Neural cell (in vitro differentiated cells): ENCODE data around the gene APC. TPM values are rescaled to one million over a fixed set of nuclear protein-coding genes. Genes with fewer than 3 reads are reported as not detected.

Experiments used
- H2AFZ ChIP-seq: fragments of 200-600, 300-800 bp; sonication (generic), shearing (Covaris generic); 2 replicates; pipeline ENCODE4 v1.6.0; 2014; ENCODE audit warnings: low read depth, mild to moderate bottlenecking, antibody characterized with exemption, low read length, moderate library complexity
- H3F3A ChIP-seq: fragments of 200-600 bp; shearing (Covaris generic); 2 replicates; pipeline ENCODE4 v1.6.1; 2016; ENCODE audit warnings: mild to moderate bottlenecking, moderate library complexity, mixed read lengths, antibody characterized with exemption, low read length; ENCODE audit not compliant: insufficient read depth, poor library complexity, severe bottlenecking
- H3K27ac ChIP-seq: fragments of 200-600, 300-800 bp; sonication (generic), shearing (Covaris generic); 2 replicates; pipeline ENCODE4 v1.5.1; 2014; ENCODE audit warnings: mild to moderate bottlenecking, low read length, moderate library complexity
- H3K27me3 ChIP-seq: fragments of 300-800, 200-600 bp; sonication (generic), shearing (Covaris generic); 2 replicates; pipeline ENCODE4 v1.6.0; 2014; ENCODE audit warnings: mild to moderate bottlenecking, low read depth, low read length, moderate library complexity; ENCODE audit not compliant: insufficient read depth
- H3K36me3 ChIP-seq: fragments of 300-800, 200-600 bp; sonication (generic), shearing (Covaris generic); 2 replicates; pipeline ENCODE4 v1.5.1; 2014; ENCODE audit warnings: mild to moderate bottlenecking, antibody characterized with exemption, low read length, moderate library complexity; ENCODE audit not compliant: insufficient read depth
- H3K4me2 ChIP-seq: fragments of 300-800, 200-600 bp; sonication (generic), shearing (Covaris generic); 2 replicates; pipeline ENCODE4 v1.6.0; 2014; ENCODE audit warnings: mild to moderate bottlenecking, low read length
- H3K4me3 ChIP-seq: fragments of 300-800, 200-600 bp; sonication (generic), shearing (Covaris generic); 2 replicates; pipeline ENCODE4 v1.5.1; 2014; ENCODE audit warnings: mild to moderate bottlenecking, low read length, moderate library complexity
- H3K79me2 ChIP-seq: fragments of 200-600 bp; shearing (Covaris generic); replicated peaks from 2 replicates; pipeline ENCODE4 v1.6.0; 2014; ENCODE audit warnings: mild to moderate bottlenecking, low read length, moderate library complexity; ENCODE audit not compliant: insufficient read depth
- H3K9ac ChIP-seq: fragments of 300-800, 200-600 bp; sonication (generic), shearing (Covaris generic); 2 replicates; pipeline ENCODE4 v1.6.1; 2016; ENCODE audit warnings: mild to moderate bottlenecking, low read length, mixed read lengths
- H3K9me2 ChIP-seq: fragments of 200-600 bp; shearing (Covaris generic); 2 replicates; pipeline ENCODE4 v1.6.1; 2016; ENCODE audit warnings: mild to moderate bottlenecking, low read length, mixed read lengths; ENCODE audit not compliant: insufficient read depth
- H3K9me3 ChIP-seq: fragments of 200-600, 300-800 bp; sonication (generic), shearing (Covaris generic); 2 replicates; pipeline ENCODE4 v1.6.1; 2016; ENCODE audit warnings: mild to moderate bottlenecking, mixed run types, low read length, moderate library complexity, mixed read lengths
- H4K20me1 ChIP-seq: fragments of 200-600 bp; shearing (Covaris generic); 2 replicates; pipeline ENCODE4 v1.6.1; 2016; ENCODE audit warnings: mild to moderate bottlenecking, mixed run types; ENCODE audit not compliant: insufficient read depth
- EP300 ChIP-seq: fragments of 450-650 bp; conservative IDR thresholded peaks from 2 replicates; pipeline ENCODE4 v1.6.1; 2014; ENCODE audit warnings: antibody characterized with exemption, mild to moderate bottlenecking, moderate library complexity; ENCODE audit not compliant: poor library complexity, severe bottlenecking
- EZH2 ChIP-seq: fragments of 200-600, 300-800 bp; shearing (Covaris generic), sonication (generic); IDR thresholded peaks from 2 replicates; pipeline ENCODE4 v1.6.1; 2014; ENCODE audit warnings: antibody characterized with exemption, low read length, borderline replicate concordance, mild to moderate bottlenecking; ENCODE audit not compliant: insufficient read depth, poor library complexity, severe bottlenecking
- MXI1 ChIP-seq: fragments of 450-650 bp; conservative IDR thresholded peaks from 2 replicates; pipeline ENCODE4 v1.6.1; 2014; ENCODE audit warnings: antibody characterized with exemption, mild to moderate bottlenecking; ENCODE audit not compliant: poor library complexity, severe bottlenecking
- POLR2AphosphoS5 ChIP-seq: IDR thresholded peaks from 2 replicates; pipeline ENCODE4 v1.6.1; 2012
- RAD21 ChIP-seq: fragments of 450-650 bp; conservative IDR thresholded peaks from 2 replicates; pipeline ENCODE4 v1.6.1; 2014; ENCODE audit warnings: antibody characterized with exemption, mild to moderate bottlenecking, moderate library complexity
- SMC3 ChIP-seq: fragments of 450-650 bp; conservative IDR thresholded peaks from 2 replicates; pipeline ENCODE4 v1.6.1; 2014; ENCODE audit warnings: antibody characterized with exemption, mild to moderate bottlenecking, moderate library complexity; ENCODE audit not compliant: poor library complexity
- TAF1 ChIP-seq: IDR thresholded peaks from 2 replicates; pipeline ENCODE4 v1.6.1; 2012; ENCODE audit warnings: low read depth
- polyA plus RNA-seq: library from polyadenylated mRNA; depleted of rRNA; stranded (reverse); fragments of >200 nt; gene quantifications from 2 replicates; pipeline ENCODE4 v1.2.3, GENCODE V29; 2014
- TF ChIP-seq, protein P1 (sequence below): fragments of 450-650 bp; IDR thresholded peaks from 2 replicates; pipeline ENCODE4 v1.5.1; 2014; ENCODE audit warnings: antibody characterized with exemption, mild to moderate bottlenecking, moderate library complexity; ENCODE audit not compliant: poor library complexity, severe bottlenecking
- TF ChIP-seq, protein P2 (sequence below): IDR thresholded peaks from 2 replicates; pipeline ENCODE4 v1.6.1; 2012; ENCODE audit warnings: borderline replicate concordance

Gene APC
- polyA plus RNA-seq, 1 donor from 2014 or later: 40.6 TPM

DNA sequence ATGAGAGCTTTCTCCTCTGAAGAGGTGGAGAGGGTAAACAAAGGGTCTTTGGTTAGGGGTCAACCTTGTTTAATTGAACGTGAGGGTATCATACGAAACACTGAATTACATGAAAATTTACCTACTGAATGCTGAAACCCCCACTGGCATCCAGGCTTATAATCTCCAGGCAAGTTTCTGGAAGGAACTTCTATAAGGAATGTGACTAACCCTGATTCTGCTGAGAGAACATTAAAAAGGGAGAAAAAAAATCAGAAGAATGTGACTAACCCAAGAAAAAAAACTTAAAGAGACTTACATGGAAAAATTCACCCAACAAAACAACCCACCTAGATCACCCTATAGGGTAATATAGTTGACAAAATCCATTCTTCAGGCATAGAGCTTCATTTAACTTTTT lies 55.5 kb downstream of the APC start:
- peaks cover 12% of the 10 kb centered on the region for H3K36me3 ChIP-seq
- no peaks in the 10 kb centered on the region for H3K27me3 ChIP-seq
- no peak overlapping the region for H2AFZ ChIP-seq
- H3K9me3 ChIP-seq: no peaks in the 10 kb centered on the region
- H4K20me1 ChIP-seq: no peaks in the 10 kb centered on the region
- H3K79me2 ChIP-seq: no peaks in the 10 kb centered on the region
- H3K9me2 ChIP-seq: no peaks in the 10 kb centered on the region
- H3K9ac ChIP-seq: no peak overlapping the region
- no peak overlapping the region for H3K4me3 ChIP-seq
- TF ChIP-seq POLR2AphosphoS5 (no peak), SMC3 (no peak), EZH2 (no peak), EP300 (no peak), TAF1 (no peak), RAD21 (no peak), MXI1 (no peak)
- TF ChIP-seq, protein P1, sequence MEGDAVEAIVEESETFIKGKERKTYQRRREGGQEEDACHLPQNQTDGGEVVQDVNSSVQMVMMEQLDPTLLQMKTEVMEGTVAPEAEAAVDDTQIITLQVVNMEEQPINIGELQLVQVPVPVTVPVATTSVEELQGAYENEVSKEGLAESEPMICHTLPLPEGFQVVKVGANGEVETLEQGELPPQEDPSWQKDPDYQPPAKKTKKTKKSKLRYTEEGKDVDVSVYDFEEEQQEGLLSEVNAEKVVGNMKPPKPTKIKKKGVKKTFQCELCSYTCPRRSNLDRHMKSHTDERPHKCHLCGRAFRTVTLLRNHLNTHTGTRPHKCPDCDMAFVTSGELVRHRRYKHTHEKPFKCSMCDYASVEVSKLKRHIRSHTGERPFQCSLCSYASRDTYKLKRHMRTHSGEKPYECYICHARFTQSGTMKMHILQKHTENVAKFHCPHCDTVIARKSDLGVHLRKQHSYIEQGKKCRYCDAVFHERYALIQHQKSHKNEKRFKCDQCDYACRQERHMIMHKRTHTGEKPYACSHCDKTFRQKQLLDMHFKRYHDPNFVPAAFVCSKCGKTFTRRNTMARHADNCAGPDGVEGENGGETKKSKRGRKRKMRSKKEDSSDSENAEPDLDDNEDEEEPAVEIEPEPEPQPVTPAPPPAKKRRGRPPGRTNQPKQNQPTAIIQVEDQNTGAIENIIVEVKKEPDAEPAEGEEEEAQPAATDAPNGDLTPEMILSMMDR: no peak
- TF ChIP-seq, protein P2, sequence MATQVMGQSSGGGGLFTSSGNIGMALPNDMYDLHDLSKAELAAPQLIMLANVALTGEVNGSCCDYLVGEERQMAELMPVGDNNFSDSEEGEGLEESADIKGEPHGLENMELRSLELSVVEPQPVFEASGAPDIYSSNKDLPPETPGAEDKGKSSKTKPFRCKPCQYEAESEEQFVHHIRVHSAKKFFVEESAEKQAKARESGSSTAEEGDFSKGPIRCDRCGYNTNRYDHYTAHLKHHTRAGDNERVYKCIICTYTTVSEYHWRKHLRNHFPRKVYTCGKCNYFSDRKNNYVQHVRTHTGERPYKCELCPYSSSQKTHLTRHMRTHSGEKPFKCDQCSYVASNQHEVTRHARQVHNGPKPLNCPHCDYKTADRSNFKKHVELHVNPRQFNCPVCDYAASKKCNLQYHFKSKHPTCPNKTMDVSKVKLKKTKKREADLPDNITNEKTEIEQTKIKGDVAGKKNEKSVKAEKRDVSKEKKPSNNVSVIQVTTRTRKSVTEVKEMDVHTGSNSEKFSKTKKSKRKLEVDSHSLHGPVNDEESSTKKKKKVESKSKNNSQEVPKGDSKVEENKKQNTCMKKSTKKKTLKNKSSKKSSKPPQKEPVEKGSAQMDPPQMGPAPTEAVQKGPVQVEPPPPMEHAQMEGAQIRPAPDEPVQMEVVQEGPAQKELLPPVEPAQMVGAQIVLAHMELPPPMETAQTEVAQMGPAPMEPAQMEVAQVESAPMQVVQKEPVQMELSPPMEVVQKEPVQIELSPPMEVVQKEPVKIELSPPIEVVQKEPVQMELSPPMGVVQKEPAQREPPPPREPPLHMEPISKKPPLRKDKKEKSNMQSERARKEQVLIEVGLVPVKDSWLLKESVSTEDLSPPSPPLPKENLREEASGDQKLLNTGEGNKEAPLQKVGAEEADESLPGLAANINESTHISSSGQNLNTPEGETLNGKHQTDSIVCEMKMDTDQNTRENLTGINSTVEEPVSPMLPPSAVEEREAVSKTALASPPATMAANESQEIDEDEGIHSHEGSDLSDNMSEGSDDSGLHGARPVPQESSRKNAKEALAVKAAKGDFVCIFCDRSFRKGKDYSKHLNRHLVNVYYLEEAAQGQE: no peak
- H3F3A ChIP-seq: no peaks in the 10 kb centered on the region
- no peak overlapping the region for H3K27ac ChIP-seq
- H3K4me2 ChIP-seq: no peak overlapping the region

DNA sequence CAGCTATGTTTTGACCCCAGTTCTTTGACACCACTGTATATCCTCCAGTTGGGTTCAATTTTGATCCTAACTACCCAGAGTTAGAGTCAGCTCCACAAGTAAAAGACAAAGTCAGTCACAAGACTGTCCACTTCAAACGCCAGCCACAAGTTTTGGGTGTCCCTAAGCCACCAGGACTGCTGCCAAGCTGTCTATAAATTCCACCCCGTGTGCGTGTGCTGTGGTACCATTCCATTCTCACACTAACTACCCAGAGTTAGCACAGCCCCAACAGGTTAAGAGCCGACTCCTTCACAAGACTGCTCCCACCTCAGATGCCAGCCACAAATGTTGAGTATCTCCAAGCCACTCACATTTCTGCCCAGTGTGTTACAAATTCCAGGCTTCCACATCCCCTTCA lies 56.7 kb downstream of the APC start:
- Histone ChIP-seq H3K27ac (no peak overlapping the region), H4K20me1 (no peaks in the 10 kb centered on the region), H2AFZ (no peak overlapping the region), H3K79me2 (no peaks in the 10 kb centered on the region), H3K27me3 (no peaks in the 10 kb centered on the region), H3K4me3 (no peak overlapping the region), H3K36me3 (peaks cover 12% of the 10 kb centered on the region), H3K9ac (no peak overlapping the region), H3K9me3 (no peaks in the 10 kb centered on the region), H3K9me2 (no peaks in the 10 kb centered on the region), H3F3A (no peaks in the 10 kb centered on the region), H3K4me2 (no peak overlapping the region)
- TF ChIP-seq, protein P2: no peak
- TF ChIP-seq POLR2AphosphoS5: no peak
- TF ChIP-seq SMC3: no peak
- no peak for TF ChIP-seq RAD21
- TF ChIP-seq MXI1: no peak
- TF ChIP-seq, protein P1: no peak
- no peak for TF ChIP-seq EZH2
- no peak for TF ChIP-seq TAF1
- TF ChIP-seq EP300: no peak
